ENCODE results near the gene FAAP100. TPM values are rescaled to one million over a fixed set of nuclear protein-coding genes. Genes with fewer than 3 reads are reported as not detected.
A peak's percentile ranks its signal among the peaks of the same experiment; 100 is the strongest.

Gene FAAP100
- polyA plus RNA-seq, 1 donor from 2014 or later = 56.3 TPM

GRCh38 chr17:81509207-81509971, 42.8 kb downstream of the FAAP100 start:
- Histone ChIP-seq H2AFZ (ENCODE audit: low read depth, low read length) (no peak overlapping the region), H3K79me2 (replicated peaks; ENCODE audit: insufficient read depth, low read length) (peaks cover 62% of the 10 kb centered on the region), H3K27ac (ENCODE audit: low read length) (peak overlapping the region; percentile 96), H3K9ac (ENCODE audit: low read length) (peak overlapping the region; percentile 99), H4K20me1 (ENCODE audit: insufficient read depth) (peaks cover 49% of the 10 kb centered on the region), H3K4me2 (ENCODE audit: low read length) (peak overlapping the region; percentile 97), H3K36me3 (ENCODE audit: insufficient read depth, low read length) (peaks cover 31% of the 10 kb centered on the region), H3K27me3 (ENCODE audit: insufficient read depth, low read depth, low read length) (no peaks in the 10 kb centered on the region), H3K4me3 (ENCODE audit: low read length) (peak overlapping the region; percentile 99), H3K9me2 (ENCODE audit: insufficient read depth, low read length) (no peaks in the 10 kb centered on the region), H3F3A (ENCODE audit: insufficient read depth, low read length, poor library complexity, severe bottlenecking) (peaks cover 8% of the 10 kb centered on the region), H3K9me3 (ENCODE audit: low read length) (no peaks in the 10 kb centered on the region)
- TF ChIP-seq TAF1 (IDR thresholded peaks at IDR 0.05; ENCODE audit: low read depth) = no peak
- no peak for TF ChIP-seq SMC3 (conservative IDR thresholded peaks at IDR 0.05; ENCODE audit: poor library complexity)
- no peak for TF ChIP-seq EZH2 (IDR thresholded peaks at IDR 0.05; ENCODE audit: borderline replicate concordance, insufficient read depth, low read length, poor library complexity, severe bottlenecking)

- peak overlapping the region; percentile 97 for H3K4me2 ChIP-seq (ENCODE audit: low read length)
- H3F3A ChIP-seq (ENCODE audit: insufficient read depth, low read length, poor library complexity, severe bottlenecking) = peaks cover 8% of the 10 kb centered on the region
- H3K36me3 ChIP-seq (ENCODE audit: insufficient read depth, low read length) = peaks cover 31% of the 10 kb centered on the region
- no peaks in the 10 kb centered on the region for H3K9me3 ChIP-seq (ENCODE audit: low read length)
- H3K9ac ChIP-seq (ENCODE audit: low read length) = peak overlapping the region; percentile 99
- no peak overlapping the region for H2AFZ ChIP-seq (ENCODE audit: low read depth, low read length)
- H3K4me3 ChIP-seq (ENCODE audit: low read length) = peak overlapping the region; percentile 99
- TF ChIP-seq POLR2AphosphoS5 (IDR thresholded peaks at IDR 0.05) = peak; percentile 48
- no peak for TF ChIP-seq SMC3 (conservative IDR thresholded peaks at IDR 0.05; ENCODE audit: poor library complexity)
- peaks cover 49% of the 10 kb centered on the region for H4K20me1 ChIP-seq (ENCODE audit: insufficient read depth)
- peaks cover 55% of the 10 kb centered on the region for H3K79me2 ChIP-seq (replicated peaks; ENCODE audit: insufficient read depth, low read length)
- H3K27ac ChIP-seq (ENCODE audit: low read length) = peak overlapping the region; percentile 96
- no peaks in the 10 kb centered on the region for H3K27me3 ChIP-seq (ENCODE audit: insufficient read depth, low read depth, low read length)
- H3K9me2 ChIP-seq (ENCODE audit: insufficient read depth, low read length) = no peaks in the 10 kb centered on the region
Measured at GRCh38 chr17:81508639-81509206, 43.4 kb downstream of the FAAP100 start.

DNA sequence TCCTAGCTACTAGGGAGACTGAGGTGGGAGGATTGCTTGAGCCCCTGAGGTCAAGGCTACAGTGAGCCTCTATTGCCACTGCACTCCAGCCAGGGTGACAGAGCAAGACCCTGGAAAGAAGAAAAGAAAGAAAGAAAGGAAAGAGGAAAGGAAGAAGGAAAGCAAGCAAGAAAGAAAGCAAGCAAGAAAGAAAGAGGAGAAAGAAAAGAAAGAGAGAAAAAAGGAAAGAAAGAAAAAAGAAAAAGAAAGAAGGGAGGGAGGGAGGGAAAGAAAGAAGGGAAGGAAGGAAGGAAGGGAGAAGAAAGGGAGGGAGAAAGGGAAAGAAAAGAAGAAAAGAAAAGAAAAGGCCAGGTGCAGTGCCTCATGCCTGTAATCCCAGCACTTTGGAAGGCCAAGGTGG, 48.5 kb downstream of the FAAP100 start:
- peaks cover 11% of the 10 kb centered on the region for H4K20me1 ChIP-seq (ENCODE audit: insufficient read depth)
- H2AFZ ChIP-seq (ENCODE audit: low read depth, low read length) = no peak overlapping the region
- peaks cover 1% of the 10 kb centered on the region for H3K36me3 ChIP-seq (ENCODE audit: insufficient read depth, low read length)
- no peak overlapping the region for H3K27ac ChIP-seq (ENCODE audit: low read length)
- no peaks in the 10 kb centered on the region for H3F3A ChIP-seq (ENCODE audit: insufficient read depth, low read length, poor library complexity, severe bottlenecking)
- no peaks in the 10 kb centered on the region for H3K27me3 ChIP-seq (ENCODE audit: insufficient read depth, low read depth, low read length)
- TF ChIP-seq EP300 (conservative IDR thresholded peaks at IDR 0.05; ENCODE audit: poor library complexity, severe bottlenecking) = no peak
- TF ChIP-seq RAD21 (conservative IDR thresholded peaks at IDR 0.05) = no peak
- no peak for TF ChIP-seq TAF1 (IDR thresholded peaks at IDR 0.05; ENCODE audit: low read depth)
- TF ChIP-seq SMC3 (conservative IDR thresholded peaks at IDR 0.05; ENCODE audit: poor library complexity) = no peak
- TF ChIP-seq MXI1 (conservative IDR thresholded peaks at IDR 0.05; ENCODE audit: poor library complexity, severe bottlenecking) = no peak
- TF ChIP-seq CTCF (IDR thresholded peaks at IDR 0.05; ENCODE audit: poor library complexity, severe bottlenecking) = no peak
- TF ChIP-seq REST (IDR thresholded peaks at IDR 0.05; ENCODE audit: borderline replicate concordance) = no peak
- peaks cover 16% of the 10 kb centered on the region for H3K79me2 ChIP-seq (replicated peaks; ENCODE audit: insufficient read depth, low read length)
- no peaks in the 10 kb centered on the region for H3K9me2 ChIP-seq (ENCODE audit: insufficient read depth, low read length)
- no peak overlapping the region for H3K9ac ChIP-seq (ENCODE audit: low read length)
- H3K4me2 ChIP-seq (ENCODE audit: low read length) = no peak overlapping the region
- no peaks in the 10 kb centered on the region for H3K9me3 ChIP-seq (ENCODE audit: low read length)
- no peak overlapping the region for H3K4me3 ChIP-seq (ENCODE audit: low read length)
